Loucy (cell line): Measurements from ENCODE around the gene MACROD2.

Experiments
- H2AFZ ChIP-seq: fragments of 200-600 bp; sonication (generic); 2 replicates; pipeline ENCODE4 v1.6.0; 2016; ENCODE audit warnings: antibody characterized with exemption, mild to moderate bottlenecking, low read length, moderate library complexity
- H3F3A ChIP-seq: fragments of 200-600 bp; 2 replicates; pipeline ENCODE4 v1.6.0; 2016; ENCODE audit warnings: antibody characterized with exemption, low read depth, mild to moderate bottlenecking
- H3K27me3 ChIP-seq: fragments of 200-600 bp; sonication (generic); 2 replicates; pipeline ENCODE4 v1.6.1; 2014; ENCODE audit warnings: low read length, mild to moderate bottlenecking; ENCODE audit not compliant: insufficient read depth, poor library complexity, severe bottlenecking
- H3K36me3 ChIP-seq: fragments of 200-600 bp; sonication (generic); 2 replicates; pipeline ENCODE4 v1.6.1; 2016; ENCODE audit warnings: low read length; ENCODE audit not compliant: insufficient read depth
- H3K4me1 ChIP-seq: fragments of 200-600 bp; sonication (generic); 2 replicates; pipeline ENCODE4 v1.5.1; 2014; ENCODE audit warnings: low read length, mild to moderate bottlenecking; ENCODE audit not compliant: insufficient read depth, poor library complexity, severe bottlenecking
- H3K4me2 ChIP-seq: fragments of 200-600 bp; sonication (generic); 2 replicates; pipeline ENCODE4 v1.6.0; 2014; ENCODE audit warnings: antibody characterized with exemption, low read length, low read depth, mild to moderate bottlenecking; ENCODE audit not compliant: poor library complexity, severe bottlenecking
- H3K4me3 ChIP-seq: fragments of 200-600 bp; sonication (generic); 2 replicates; pipeline ENCODE4 v1.5.1; 2014; ENCODE audit warnings: low read length, mild to moderate bottlenecking, mixed read lengths; ENCODE audit not compliant: poor library complexity, severe bottlenecking
- H3K79me2 ChIP-seq: fragments of 200-600 bp; sonication (generic); 2 replicates; pipeline ENCODE4 v1.6.1; 2014; ENCODE audit warnings: low read length; ENCODE audit not compliant: insufficient read depth
- H3K9ac ChIP-seq: fragments of 200-600 bp; sonication (generic); 2 replicates; pipeline ENCODE4 v1.6.0; 2014; ENCODE audit warnings: mild to moderate bottlenecking, low read depth, low read length, moderate library complexity; ENCODE audit not compliant: poor library complexity, severe bottlenecking
- H3K9me2 ChIP-seq: fragments of 200-600 bp; sonication (generic); replicated peaks from 2 replicates; pipeline ENCODE4 v1.6.1; 2016; ENCODE audit warnings: low read depth, low read length, mixed read lengths
- H3K9me3 ChIP-seq: fragments of 200-600 bp; sonication (generic); 2 replicates; pipeline ENCODE4 v1.6.1; 2014; ENCODE audit warnings: mild to moderate bottlenecking, antibody characterized with exemption, low read length, low read depth; ENCODE audit not compliant: insufficient read depth
- H4K20me1 ChIP-seq: fragments of 200-600 bp; sonication (generic); 2 replicates; pipeline ENCODE4 v1.6.0; 2014; ENCODE audit warnings: antibody characterized with exemption, low read length, mild to moderate bottlenecking; ENCODE audit not compliant: insufficient read depth, poor library complexity, severe bottlenecking
- EZH2phosphoT487 ChIP-seq: fragments of 200-600 bp; IDR thresholded peaks from 2 replicates; pipeline ENCODE4 v1.6.1; 2018; ENCODE audit warnings: antibody characterized with exemption, mild to moderate bottlenecking, moderate library complexity, borderline replicate concordance
- TF ChIP-seq, protein P1 (sequence below): fragments of 200-600 bp; sonication (generic); conservative IDR thresholded peaks from 2 replicates; pipeline ENCODE4 v1.5.1; 2014; ENCODE audit warnings: mild to moderate bottlenecking, antibody characterized with exemption, low read length

MACROD2 gene

GRCh38 chr20:14960831-14961230 lies 965.5 kb downstream of the MACROD2 start:
- H3K79me2 ChIP-seq: no peaks in the 10 kb centered on the region
- no peak overlapping the region for H2AFZ ChIP-seq
- TF ChIP-seq, protein P1, sequence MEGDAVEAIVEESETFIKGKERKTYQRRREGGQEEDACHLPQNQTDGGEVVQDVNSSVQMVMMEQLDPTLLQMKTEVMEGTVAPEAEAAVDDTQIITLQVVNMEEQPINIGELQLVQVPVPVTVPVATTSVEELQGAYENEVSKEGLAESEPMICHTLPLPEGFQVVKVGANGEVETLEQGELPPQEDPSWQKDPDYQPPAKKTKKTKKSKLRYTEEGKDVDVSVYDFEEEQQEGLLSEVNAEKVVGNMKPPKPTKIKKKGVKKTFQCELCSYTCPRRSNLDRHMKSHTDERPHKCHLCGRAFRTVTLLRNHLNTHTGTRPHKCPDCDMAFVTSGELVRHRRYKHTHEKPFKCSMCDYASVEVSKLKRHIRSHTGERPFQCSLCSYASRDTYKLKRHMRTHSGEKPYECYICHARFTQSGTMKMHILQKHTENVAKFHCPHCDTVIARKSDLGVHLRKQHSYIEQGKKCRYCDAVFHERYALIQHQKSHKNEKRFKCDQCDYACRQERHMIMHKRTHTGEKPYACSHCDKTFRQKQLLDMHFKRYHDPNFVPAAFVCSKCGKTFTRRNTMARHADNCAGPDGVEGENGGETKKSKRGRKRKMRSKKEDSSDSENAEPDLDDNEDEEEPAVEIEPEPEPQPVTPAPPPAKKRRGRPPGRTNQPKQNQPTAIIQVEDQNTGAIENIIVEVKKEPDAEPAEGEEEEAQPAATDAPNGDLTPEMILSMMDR: no peak
- no peak for TF ChIP-seq EZH2phosphoT487
- H3K4me2 ChIP-seq: no peak overlapping the region
- no peak overlapping the region for H3K9ac ChIP-seq
- no peaks in the 10 kb centered on the region for H3K4me1 ChIP-seq
- H3K36me3 ChIP-seq: no peaks in the 10 kb centered on the region
- H3F3A ChIP-seq: no peaks in the 10 kb centered on the region
- no peaks in the 10 kb centered on the region for H3K27me3 ChIP-seq
- no peaks in the 10 kb centered on the region for H4K20me1 ChIP-seq
- H3K9me3 ChIP-seq: no peaks in the 10 kb centered on the region
- no peaks in the 10 kb centered on the region for H3K9me2 ChIP-seq
- H3K4me3 ChIP-seq: no peak overlapping the region

- no peak overlapping the region for H3K4me2 ChIP-seq
- H3K4me1 ChIP-seq: no peaks in the 10 kb centered on the region
- H3K36me3 ChIP-seq: no peaks in the 10 kb centered on the region
- H3K79me2 ChIP-seq: no peaks in the 10 kb centered on the region
- no peak overlapping the region for H3K4me3 ChIP-seq
- no peaks in the 10 kb centered on the region for H3K27me3 ChIP-seq
- H3K9me3 ChIP-seq: no peaks in the 10 kb centered on the region
- H2AFZ ChIP-seq: no peak overlapping the region
- no peak overlapping the region for H3K9ac ChIP-seq
- H4K20me1 ChIP-seq: no peaks in the 10 kb centered on the region
- no peaks in the 10 kb centered on the region for H3K9me2 ChIP-seq
- H3F3A ChIP-seq: no peaks in the 10 kb centered on the region
- TF ChIP-seq, protein P1: no peak
- no peak for TF ChIP-seq EZH2phosphoT487
Observed at GRCh38 chr20:14963262-14963663, 967.9 kb downstream of the MACROD2 start.

- Histone ChIP-seq H3K79me2 (no peaks in the 10 kb centered on the region), H2AFZ (no peak overlapping the region), H3K4me2 (no peak overlapping the region), H3K9ac (no peak overlapping the region), H3F3A (no peaks in the 10 kb centered on the region), H3K4me3 (no peak overlapping the region), H4K20me1 (no peaks in the 10 kb centered on the region), H3K9me3 (no peaks in the 10 kb centered on the region), H3K4me1 (no peaks in the 10 kb centered on the region), H3K27me3 (no peaks in the 10 kb centered on the region), H3K36me3 (no peaks in the 10 kb centered on the region), H3K9me2 (no peaks in the 10 kb centered on the region)
- no peak for TF ChIP-seq EZH2phosphoT487
- TF ChIP-seq, protein P1: no peak
Observed at GRCh38 chr20:14966203-14966602, 970.9 kb downstream of the MACROD2 start.
